Keratinocyte (primary cell): ENCODE measurements around the gene PTPRT.

Experiments
- EZH2 ChIP-seq: IDR thresholded peaks from one replicate; pipeline ENCODE4 v1.6.1; 2012; ENCODE audit warnings: inconsistent platforms, mild to moderate bottlenecking, low read length, moderate library complexity
- TF ChIP-seq, protein P1 (sequence below), 3 experiments: IDR thresholded peaks in 1 of 3; conservative IDR thresholded peaks in 1 of 3; optimal IDR thresholded peaks in 1 of 3; 2 replicates in 2 of 3; 3 replicates in 1 of 3; pipeline versions ENCODE3 to v1.5.1; 2011; ENCODE audit warnings: low read length in 3 of 3, mild to moderate bottlenecking in 3 of 3, moderate library complexity in 2 of 3, control low read depth in 1 of 3, inconsistent platforms in 1 of 3; ENCODE audit not compliant: insufficient read depth in 2 of 3; ENCODE audit errors: extremely low read depth in 1 of 3

DNA sequence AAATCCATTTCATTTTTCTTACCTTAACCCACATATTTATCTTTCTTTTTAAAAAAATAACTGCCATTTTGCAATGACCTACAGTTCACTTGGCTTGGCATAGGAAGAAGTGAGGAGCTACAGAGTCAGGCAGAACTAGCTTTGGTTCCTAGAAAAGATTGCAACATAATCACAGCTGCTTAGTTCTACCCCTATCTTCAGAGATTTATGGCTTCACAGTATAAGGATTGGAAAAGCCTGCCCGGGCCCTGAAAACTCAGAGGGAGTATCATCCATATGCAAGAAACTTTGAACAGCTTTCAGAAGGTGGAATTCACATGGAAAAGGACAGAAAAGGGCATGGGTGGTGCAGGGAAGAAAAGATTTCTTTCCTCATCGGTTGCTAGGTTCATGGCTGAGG lies 797.3 kb downstream of the PTPRT start:
- TF ChIP-seq EZH2: no peak
- TF ChIP-seq, protein P1, sequence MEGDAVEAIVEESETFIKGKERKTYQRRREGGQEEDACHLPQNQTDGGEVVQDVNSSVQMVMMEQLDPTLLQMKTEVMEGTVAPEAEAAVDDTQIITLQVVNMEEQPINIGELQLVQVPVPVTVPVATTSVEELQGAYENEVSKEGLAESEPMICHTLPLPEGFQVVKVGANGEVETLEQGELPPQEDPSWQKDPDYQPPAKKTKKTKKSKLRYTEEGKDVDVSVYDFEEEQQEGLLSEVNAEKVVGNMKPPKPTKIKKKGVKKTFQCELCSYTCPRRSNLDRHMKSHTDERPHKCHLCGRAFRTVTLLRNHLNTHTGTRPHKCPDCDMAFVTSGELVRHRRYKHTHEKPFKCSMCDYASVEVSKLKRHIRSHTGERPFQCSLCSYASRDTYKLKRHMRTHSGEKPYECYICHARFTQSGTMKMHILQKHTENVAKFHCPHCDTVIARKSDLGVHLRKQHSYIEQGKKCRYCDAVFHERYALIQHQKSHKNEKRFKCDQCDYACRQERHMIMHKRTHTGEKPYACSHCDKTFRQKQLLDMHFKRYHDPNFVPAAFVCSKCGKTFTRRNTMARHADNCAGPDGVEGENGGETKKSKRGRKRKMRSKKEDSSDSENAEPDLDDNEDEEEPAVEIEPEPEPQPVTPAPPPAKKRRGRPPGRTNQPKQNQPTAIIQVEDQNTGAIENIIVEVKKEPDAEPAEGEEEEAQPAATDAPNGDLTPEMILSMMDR (optimal IDR thresholded peaks at IDR 0.05 in 1 of 3, IDR thresholded peaks at IDR 0.05 in 1 of 3, conservative IDR thresholded peaks at IDR 0.05 in 1 of 3; ENCODE audit: extremely low read depth in 1 of 3, insufficient read depth in 2 of 3, low read length in 3 of 3): no peak
